ENCODE measurements around the gene CPZ. TPM values are rescaled to one million over a fixed set of nuclear protein-coding genes. Genes with fewer than 3 reads are reported as not detected.

Gene CPZ
- polyA plus RNA-seq, 3 donors, result not detected

GRCh38 chr4:8582016-8582415 is 10.5 kb upstream of the CPZ start:
- Mint-ChIP-seq H3K4me3 (no peak overlapping the region), H3K27me3 (ENCODE audit: low read depth in 3 of 3) (peaks cover 2 to 21% (median 16%) of the 10 kb centered on the region in 3 donors), H3K27ac (no peak overlapping the region), H3K9me3 (peaks cover 0 to 2% (median 0%) of the 10 kb centered on the region in 7 donors), H3K4me1 (no peaks in the 10 kb centered on the region), H3K36me3 (no peaks in the 10 kb centered on the region)
- Histone ChIP-seq H3K36me3 (replicated peaks in 1 of 2; ENCODE audit: control insufficient read depth in 1 of 2, insufficient read depth in 2 of 2, low read length in 2 of 2) (no peaks in the 10 kb centered on the region), H3K27me3 (ENCODE audit: control insufficient read depth in 2 of 2, insufficient read depth in 2 of 2, low read length in 2 of 2) (peaks cover 0 to 6% of the 10 kb centered on the region in 2 donors), H4K20me1 (ENCODE audit: insufficient read depth, low read length) (no peaks in the 10 kb centered on the region), H3K9me3 (replicated peaks in 1 of 2; ENCODE audit: control insufficient read depth in 1 of 2, insufficient read depth in 1 of 2, low read length in 2 of 2) (no peaks in the 10 kb centered on the region), H3K9ac (ENCODE audit: insufficient read depth, low read length, poor library complexity, severe bottlenecking) (no peak overlapping the region), H3K27ac (ENCODE audit: low read depth in 1 of 2, low read length in 2 of 2) (no peak overlapping the region), H3K79me2 (ENCODE audit: insufficient read depth, low read length) (no peaks in the 10 kb centered on the region), H3K4me1 (ENCODE audit: control insufficient read depth in 1 of 2, insufficient read depth in 2 of 2, low read length in 2 of 2) (no peaks in the 10 kb centered on the region), H3K4me2 (replicated peaks; ENCODE audit: extremely low read depth, low read length, poor library complexity, severe bottlenecking) (no peak overlapping the region), H2AFZ (ENCODE audit: insufficient read depth, low read depth, low read length, poor library complexity, severe bottlenecking) (no peak overlapping the region), H3K4me3 (replicated peaks in 1 of 3; ENCODE audit: low read depth in 2 of 3, low read length in 3 of 3) (no peak overlapping the region)
- intact Hi-C loops (cut with micrococcal nuclease), result no loop called here
- no peak for DNase-seq
- 80% methylated on average over 1 of the region's 2 CpGs for WGBS (ENCODE audit: insufficient coverage)
- TF ChIP-seq CTCF (IDR thresholded peaks at IDR 0.05), result no peak

GRCh38 chr4:8582436-8582835 is 10.1 kb upstream of the CPZ start:
- no peak for DNase-seq
- Mint-ChIP-seq H3K27ac (no peak overlapping the region), H3K27me3 (ENCODE audit: low read depth in 3 of 3) (peaks cover 3 to 21% (median 17%) of the 10 kb centered on the region in 3 donors), H3K9me3 (peaks cover 0 to 2% (median 0%) of the 10 kb centered on the region in 7 donors), H3K4me3 (no peak overlapping the region), H3K4me1 (no peaks in the 10 kb centered on the region), H3K36me3 (no peaks in the 10 kb centered on the region)
- peaks cover 0 to 6% of the 10 kb centered on the region in 2 donors for H3K27me3 ChIP-seq (ENCODE audit: control insufficient read depth in 2 of 2, insufficient read depth in 2 of 2, low read length in 2 of 2)
- H3K27ac ChIP-seq (ENCODE audit: low read depth in 1 of 2, low read length in 2 of 2), result no peak overlapping the region
- H4K20me1 ChIP-seq (ENCODE audit: insufficient read depth, low read length), result no peaks in the 10 kb centered on the region
- no peak overlapping the region for H3K9ac ChIP-seq (ENCODE audit: insufficient read depth, low read length, poor library complexity, severe bottlenecking)
- no peak overlapping the region for H3K4me2 ChIP-seq (replicated peaks; ENCODE audit: extremely low read depth, low read length, poor library complexity, severe bottlenecking)
- H2AFZ ChIP-seq (ENCODE audit: insufficient read depth, low read depth, low read length, poor library complexity, severe bottlenecking), result no peak overlapping the region
- H3K9me3 ChIP-seq (replicated peaks in 1 of 2; ENCODE audit: control insufficient read depth in 1 of 2, insufficient read depth in 1 of 2, low read length in 2 of 2), result no peaks in the 10 kb centered on the region
- H3K79me2 ChIP-seq (ENCODE audit: insufficient read depth, low read length), result no peaks in the 10 kb centered on the region
- no peaks in the 10 kb centered on the region for H3K4me1 ChIP-seq (ENCODE audit: control insufficient read depth in 1 of 2, insufficient read depth in 2 of 2, low read length in 2 of 2)
- H3K36me3 ChIP-seq (replicated peaks in 1 of 2; ENCODE audit: control insufficient read depth in 1 of 2, insufficient read depth in 2 of 2, low read length in 2 of 2), result no peaks in the 10 kb centered on the region
- WGBS (ENCODE audit: insufficient coverage), result 84% methylated on average over 6 of the region's 12 CpGs
- TF ChIP-seq CTCF (IDR thresholded peaks at IDR 0.05), result no peak
- H3K4me3 ChIP-seq (replicated peaks in 1 of 3; ENCODE audit: low read depth in 2 of 3, low read length in 3 of 3), result no peak overlapping the region
- intact Hi-C loops (cut with micrococcal nuclease), result no loop called here
